Parathyroid adenoma (tissue), 2 donors: ENCODE data around the gene FARS2.

Experiments
- H2AFZ ChIP-seq: fragments of 300-600 bp; sonication (generic); one replicate; pipeline ENCODE4 v1.7.0; 2017; ENCODE audit warnings: antibody characterized with exemption, mild to moderate bottlenecking
- H3K27ac ChIP-seq: fragments of 300-600 bp; sonication (generic); one replicate; pipeline ENCODE4 v1.7.0; 2017
- H3K27me3 ChIP-seq: fragments of 300-600 bp; sonication (generic); one replicate; pipeline ENCODE4 v1.7.0; 2017; ENCODE audit warnings: low read length; ENCODE audit not compliant: control insufficient read depth, insufficient read depth
- H3K36me3 ChIP-seq: fragments of 300-600 bp; sonication (generic); one replicate; pipeline ENCODE4 v1.7.0; 2017; ENCODE audit warnings: low read length; ENCODE audit not compliant: control insufficient read depth, insufficient read depth
- H3K4me1 ChIP-seq: fragments of 300-600 bp; sonication (generic); one replicate; pipeline ENCODE4 v1.7.0; 2017; ENCODE audit warnings: control low read depth
- H3K4me2 ChIP-seq: fragments of 300-600 bp; sonication (generic); one replicate; pipeline ENCODE4 v1.7.0; 2017; ENCODE audit warnings: low read length
- H3K4me3 ChIP-seq: fragments of 300-600 bp; sonication (generic); one replicate; pipeline ENCODE4 v1.7.0; 2017; ENCODE audit warnings: low read depth, low read length
- H3K79me2 ChIP-seq: fragments of 300-600 bp; sonication (generic); one replicate; pipeline ENCODE4 v1.7.0; 2017; ENCODE audit warnings: control low read depth
- H3K9ac ChIP-seq: fragments of 300-600 bp; sonication (generic); one replicate; pipeline ENCODE4 v1.7.0; 2017; ENCODE audit warnings: mild to moderate bottlenecking
- H3K9me3 ChIP-seq: fragments of 300-600 bp; sonication (generic); one replicate; pipeline ENCODE4 v1.7.0; 2017; ENCODE audit warnings: low read length; ENCODE audit not compliant: control insufficient read depth
- CTCF ChIP-seq: fragments of 300-600 bp; sonication (generic); IDR thresholded peaks from one replicate; pipeline ENCODE4 v1.7.0; 2017; ENCODE audit warnings: antibody characterized with exemption, mild to moderate bottlenecking
- donor health status: primary hyperparathyroidism.

Gene FARS2

DNA sequence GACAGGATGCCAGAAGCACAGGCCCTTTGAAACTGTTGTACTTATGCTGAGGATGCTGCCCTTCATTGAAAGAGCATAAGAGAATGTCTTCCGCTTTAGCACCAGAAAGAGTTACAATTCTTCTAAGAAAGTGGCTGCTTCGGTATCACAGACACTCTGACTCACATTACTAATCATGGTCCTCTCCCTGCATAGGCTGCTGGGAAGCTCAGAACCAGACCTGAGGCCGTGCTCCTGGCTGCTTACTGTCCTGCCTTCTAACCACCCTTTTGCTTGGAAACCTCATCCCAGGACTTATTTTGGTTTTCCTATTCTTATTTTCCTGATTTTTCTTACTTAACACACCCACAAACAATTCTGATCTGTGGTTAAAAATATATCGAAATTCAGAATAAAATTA lies 23.5 kb upstream of the FARS2 start:
- H3K4me3 ChIP-seq = no peak overlapping the region
- H3K4me1 ChIP-seq = no peaks in the 10 kb centered on the region
- TF ChIP-seq CTCF = no peak
- no peak overlapping the region for H2AFZ ChIP-seq
- H3K79me2 ChIP-seq = peaks cover 3% of the 10 kb centered on the region
- no peaks in the 10 kb centered on the region for H3K36me3 ChIP-seq
- no peak overlapping the region for H3K9ac ChIP-seq
- no peak overlapping the region for H3K4me2 ChIP-seq
- no peaks in the 10 kb centered on the region for H3K27me3 ChIP-seq
- no peaks in the 10 kb centered on the region for H3K9me3 ChIP-seq
- H3K27ac ChIP-seq = no peak overlapping the region

DNA sequence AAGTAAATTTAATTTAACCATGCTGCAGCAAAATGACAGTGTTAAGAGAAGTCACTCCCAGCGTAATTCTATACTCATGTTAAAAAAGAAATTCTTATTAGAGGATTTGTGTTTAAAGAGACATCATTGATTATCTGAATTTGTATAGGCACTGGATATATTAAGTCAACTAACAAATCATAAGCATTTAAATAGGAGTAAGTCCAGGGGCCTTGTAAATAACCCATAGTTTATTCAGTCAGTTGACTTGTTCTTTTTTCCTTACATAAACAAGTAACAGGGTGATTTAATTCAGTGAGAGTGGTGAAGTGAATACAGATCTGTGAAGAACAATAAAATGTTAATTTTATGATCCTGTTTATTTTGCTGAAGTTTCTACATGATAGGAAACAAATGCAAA lies 23.0 kb upstream of the FARS2 start:
- peaks cover 3% of the 10 kb centered on the region for H3K79me2 ChIP-seq
- no peak overlapping the region for H3K4me3 ChIP-seq
- no peak overlapping the region for H3K27ac ChIP-seq
- no peak for TF ChIP-seq CTCF
- H3K9ac ChIP-seq = no peak overlapping the region
- no peaks in the 10 kb centered on the region for H3K4me1 ChIP-seq
- no peaks in the 10 kb centered on the region for H3K36me3 ChIP-seq
- no peak overlapping the region for H2AFZ ChIP-seq
- no peaks in the 10 kb centered on the region for H3K9me3 ChIP-seq
- H3K4me2 ChIP-seq = no peak overlapping the region
- no peaks in the 10 kb centered on the region for H3K27me3 ChIP-seq

DNA sequence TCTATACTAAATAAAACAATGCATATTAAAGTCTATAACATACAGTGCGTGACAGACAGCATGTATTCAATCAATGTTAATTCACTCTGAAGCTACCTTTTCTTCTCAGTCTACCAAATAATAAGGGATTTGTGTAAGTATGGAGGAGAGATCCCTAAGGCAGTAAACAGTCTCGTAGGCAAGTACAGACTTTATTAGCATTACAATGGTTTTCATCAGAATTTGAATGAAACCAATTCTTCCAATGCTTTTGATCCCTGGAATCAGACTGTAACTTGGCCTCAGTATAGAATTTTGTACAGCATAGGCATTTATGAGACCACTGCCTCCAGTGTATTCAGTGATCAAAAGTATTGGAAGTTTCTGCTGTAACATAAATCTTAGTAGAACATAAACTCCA lies 20.1 kb upstream of the FARS2 start:
- Histone ChIP-seq H3K4me3 (no peak overlapping the region), H2AFZ (no peak overlapping the region), H3K36me3 (no peaks in the 10 kb centered on the region), H3K4me2 (no peak overlapping the region), H3K9me3 (no peaks in the 10 kb centered on the region), H3K27ac (no peak overlapping the region), H3K79me2 (peaks cover 3% of the 10 kb centered on the region), H3K27me3 (no peaks in the 10 kb centered on the region), H3K9ac (no peak overlapping the region), H3K4me1 (no peaks in the 10 kb centered on the region)
- no peak for TF ChIP-seq CTCF

DNA sequence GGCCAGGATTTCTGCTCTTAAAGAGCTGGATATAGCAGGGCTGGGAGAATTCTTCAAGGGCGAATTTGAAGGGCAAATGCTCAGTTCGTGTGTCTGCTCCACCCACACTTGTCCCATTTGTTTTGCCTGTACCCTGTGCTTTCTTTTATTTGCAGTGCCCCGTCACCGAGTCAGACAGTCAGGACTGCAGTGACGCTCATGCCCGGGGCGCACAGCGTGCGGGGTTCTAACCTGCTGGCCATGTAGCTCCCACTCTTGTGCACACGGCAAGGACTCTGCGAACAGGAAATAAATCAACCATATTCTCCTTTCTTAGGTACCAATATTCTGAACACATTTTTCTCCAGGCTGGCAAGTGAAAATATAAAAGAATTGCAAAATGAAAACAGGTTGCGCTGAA lies 18.2 kb upstream of the FARS2 start:
- H3K4me2 ChIP-seq = no peak overlapping the region
- H3K36me3 ChIP-seq = no peaks in the 10 kb centered on the region
- H3K4me3 ChIP-seq = no peak overlapping the region
- H3K79me2 ChIP-seq = peaks cover 3% of the 10 kb centered on the region
- no peak for TF ChIP-seq CTCF
- H2AFZ ChIP-seq = no peak overlapping the region
- no peak overlapping the region for H3K27ac ChIP-seq
- H3K9me3 ChIP-seq = no peaks in the 10 kb centered on the region
- no peaks in the 10 kb centered on the region for H3K4me1 ChIP-seq
- no peaks in the 10 kb centered on the region for H3K27me3 ChIP-seq
- H3K9ac ChIP-seq = no peak overlapping the region

GRCh38 chr6:5246141-5247097 lies 14.9 kb upstream of the FARS2 start:
- Histone ChIP-seq H3K4me1 (no peaks in the 10 kb centered on the region), H3K9me3 (no peaks in the 10 kb centered on the region)
- TF ChIP-seq CTCF = no peak

More at GRCh38 chr6:5246141-5247097, 14.9 kb upstream of the FARS2 start:
- Histone ChIP-seq H3K9ac (no peak overlapping the region), H3K4me2 (no peak overlapping the region), H3K27ac (no peak overlapping the region), H3K27me3 (no peaks in the 10 kb centered on the region), H3K79me2 (no peaks in the 10 kb centered on the region), H3K36me3 (no peaks in the 10 kb centered on the region), H2AFZ (no peak overlapping the region), H3K4me3 (no peak overlapping the region)
